SK-N-SH treated with all-trans-retinoic acid at 6 μM for 48 hours (cell line): ENCODE data around the gene OSBPL2.

ENCODE experiments used
- PATZ1 ChIP-seq: fragments of 250-450 bp; sonication (Bioruptor Pico); IDR thresholded peaks from 2 replicates; pipeline ENCODE4 v1.8.0; 2020; ENCODE audit warnings: mild to moderate bottlenecking, moderate library complexity, borderline replicate concordance
- ZFP3 ChIP-seq: fragments of 250-450 bp; sonication (Bioruptor Pico); IDR thresholded peaks from 2 replicates; pipeline ENCODE4 v1.5.0; 2020; ENCODE audit warnings: mild to moderate bottlenecking, moderate library complexity
- ZNF8 ChIP-seq: fragments of 450-650 bp; formaldehyde crosslinking; IDR thresholded peaks from 2 replicates; pipeline ENCODE4 v1.5.0; 2020; ENCODE audit warnings: mild to moderate bottlenecking, moderate library complexity

GRCh38 chr20:62338294-62338620, 99.9 kb downstream of the OSBPL2 start:
- no peak for TF ChIP-seq ZFP3 (CRISPR knock-in tag)
- no peak for TF ChIP-seq ZNF8 (CRISPR knock-in tag)
- no peak for TF ChIP-seq PATZ1
